ENCODE results near the gene TTC22.

The TTC22 gene

GRCh38 chr1:54751426-54751825 lies 49.7 kb downstream of the TTC22 start:
- no peak for TF ChIP-seq CTCF (conservative IDR thresholded peaks at IDR 0.05; ENCODE audit: low read length)
- DNase-seq (ENCODE audit: low read depth): no peak
- H3K4me3 ChIP-seq (ENCODE audit: low read length): no peak overlapping the region

GRCh38 chr1:54750596-54750995 lies 50.5 kb downstream of the TTC22 start:
- H3K4me3 ChIP-seq (ENCODE audit: low read length): no peak overlapping the region
- TF ChIP-seq CTCF (conservative IDR thresholded peaks at IDR 0.05; ENCODE audit: low read length): no peak
- no peak for DNase-seq (ENCODE audit: low read depth)

GRCh38 chr1:54748094-54748835 lies 52.9 kb downstream of the TTC22 start:
- H3K4me3 ChIP-seq (ENCODE audit: low read length): no peak overlapping the region
- no peak for DNase-seq (ENCODE audit: low read depth)
- TF ChIP-seq CTCF (conservative IDR thresholded peaks at IDR 0.05; ENCODE audit: low read length): no peak

- H3K4me3 ChIP-seq (ENCODE audit: low read length): no peak overlapping the region
- no peak for DNase-seq (ENCODE audit: low read depth)
- no peak for TF ChIP-seq CTCF (conservative IDR thresholded peaks at IDR 0.05; ENCODE audit: low read length)
Observed at GRCh38 chr1:54745864-54746263, 55.3 kb downstream of the TTC22 start.

GRCh38 chr1:54745274-54745673 lies 55.8 kb downstream of the TTC22 start:
- no peak overlapping the region for H3K4me3 ChIP-seq (ENCODE audit: low read length)
- no peak for DNase-seq (ENCODE audit: low read depth)
- no peak for TF ChIP-seq CTCF (conservative IDR thresholded peaks at IDR 0.05; ENCODE audit: low read length)

GRCh38 chr1:54744696-54745095 lies 56.4 kb downstream of the TTC22 start:
- no peak for TF ChIP-seq CTCF (conservative IDR thresholded peaks at IDR 0.05; ENCODE audit: low read length)
- DNase-seq (ENCODE audit: low read depth): no peak
- no peak overlapping the region for H3K4me3 ChIP-seq (ENCODE audit: low read length)

GRCh38 chr1:54743416-54744226 lies 57.5 kb downstream of the TTC22 start:
- no peak overlapping the region for H3K4me3 ChIP-seq (ENCODE audit: low read length)
- TF ChIP-seq CTCF (conservative IDR thresholded peaks at IDR 0.05; ENCODE audit: low read length): no peak
- DNase-seq (ENCODE audit: low read depth): no peak
